ENCODE measurements around the gene APC2.

Gene APC2

GRCh38 chr19:1441677-1442438, 8.1 kb upstream of the APC2 start:
- H3K4me1 Mint-ChIP-seq: no peaks in the 10 kb centered on the region
- H3K9me3 Mint-ChIP-seq: no peaks in the 10 kb centered on the region
- peaks cover 32% of the 10 kb centered on the region for H3K36me3 Mint-ChIP-seq (ENCODE audit: low read depth)
- no peak for TF ChIP-seq CTCF (IDR thresholded peaks at IDR 0.05; ENCODE audit: unreplicated experiment in 3 of 3)
- no peak overlapping the region for H3K27ac Mint-ChIP-seq
- peaks cover 10% of the 10 kb centered on the region for H3K27me3 Mint-ChIP-seq (ENCODE audit: low read depth)
- peak overlapping the region; percentile 75 to 99 (median 98) for H3K4me3 Mint-ChIP-seq

GRCh38 chr19:1445185-1445931, 4.6 kb upstream of the APC2 start:
- Mint-ChIP-seq H3K9me3 (no peaks in the 10 kb centered on the region), H3K36me3 (ENCODE audit: low read depth) (peaks cover 26% of the 10 kb centered on the region), H3K27ac (no peak overlapping the region), H3K4me1 (peaks cover 5% of the 10 kb centered on the region), H3K4me3 (peak overlapping the region; percentile 52 to 71 (median 56)), H3K27me3 (ENCODE audit: low read depth) (peaks cover 41% of the 10 kb centered on the region)
- TF ChIP-seq CTCF (IDR thresholded peaks at IDR 0.05; ENCODE audit: unreplicated experiment in 3 of 3): peak; percentile 97

DNA sequence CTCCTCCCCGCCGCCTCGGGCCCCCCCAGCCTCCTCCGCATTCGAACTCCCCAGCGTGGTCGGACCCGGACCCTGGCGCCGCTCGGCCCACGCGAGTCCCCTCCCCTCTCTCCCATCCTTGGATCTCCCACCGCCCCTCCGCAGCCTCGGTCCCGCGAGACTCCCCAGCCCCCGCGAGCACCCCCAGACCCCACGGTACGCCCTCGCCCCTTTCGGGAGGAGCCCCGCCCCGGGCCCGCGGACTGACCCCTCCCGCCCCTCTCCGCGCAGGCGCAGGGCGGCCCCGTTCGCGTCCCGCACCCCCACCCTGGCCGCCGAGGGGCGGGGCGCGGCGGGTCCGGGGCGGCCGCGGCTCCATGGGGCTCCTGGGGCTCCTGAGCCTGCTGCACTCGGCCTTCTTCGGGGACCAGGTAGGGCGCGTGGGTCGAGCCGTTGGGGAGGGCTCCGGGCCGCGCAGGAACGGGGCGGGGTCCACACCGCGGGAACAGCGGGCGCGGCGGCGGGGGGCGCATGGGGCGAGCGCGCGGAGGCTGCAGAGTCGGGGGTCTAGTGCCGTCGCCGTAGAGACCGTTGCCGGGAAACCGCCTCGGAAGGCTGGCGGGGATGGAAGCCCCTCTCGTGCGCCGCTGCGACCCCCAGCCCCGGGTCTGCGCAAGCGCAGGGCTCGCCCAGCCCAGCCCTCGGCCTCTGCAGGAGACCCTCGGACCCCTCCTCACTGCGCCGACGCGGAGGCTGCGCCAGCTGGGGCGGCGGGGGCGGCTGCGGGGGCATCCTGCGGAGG, 3.8 kb upstream of the APC2 start:
- H3K9me3 Mint-ChIP-seq: no peaks in the 10 kb centered on the region
- peaks cover 18% of the 10 kb centered on the region for H3K36me3 Mint-ChIP-seq (ENCODE audit: low read depth)
- H3K4me1 Mint-ChIP-seq: peaks cover 11% of the 10 kb centered on the region
- no peak for TF ChIP-seq CTCF (IDR thresholded peaks at IDR 0.05; ENCODE audit: unreplicated experiment in 3 of 3)
- H3K4me3 Mint-ChIP-seq: peak overlapping the region in 1 of 3 experiments; percentile 47
- H3K27ac Mint-ChIP-seq: no peak overlapping the region
- H3K27me3 Mint-ChIP-seq (ENCODE audit: low read depth): peaks cover 49% of the 10 kb centered on the region

GRCh38 chr19:1446713-1447481, 3.0 kb upstream of the APC2 start:
- Mint-ChIP-seq H3K4me3 (peak overlapping the region; percentile 73 to 78 (median 76)), H3K27ac (no peak overlapping the region), H3K4me1 (peaks cover 11% of the 10 kb centered on the region), H3K27me3 (ENCODE audit: low read depth) (peaks cover 57% of the 10 kb centered on the region), H3K36me3 (ENCODE audit: low read depth) (peaks cover 10% of the 10 kb centered on the region), H3K9me3 (no peaks in the 10 kb centered on the region)
- no peak for TF ChIP-seq CTCF (IDR thresholded peaks at IDR 0.05; ENCODE audit: unreplicated experiment in 3 of 3)

DNA sequence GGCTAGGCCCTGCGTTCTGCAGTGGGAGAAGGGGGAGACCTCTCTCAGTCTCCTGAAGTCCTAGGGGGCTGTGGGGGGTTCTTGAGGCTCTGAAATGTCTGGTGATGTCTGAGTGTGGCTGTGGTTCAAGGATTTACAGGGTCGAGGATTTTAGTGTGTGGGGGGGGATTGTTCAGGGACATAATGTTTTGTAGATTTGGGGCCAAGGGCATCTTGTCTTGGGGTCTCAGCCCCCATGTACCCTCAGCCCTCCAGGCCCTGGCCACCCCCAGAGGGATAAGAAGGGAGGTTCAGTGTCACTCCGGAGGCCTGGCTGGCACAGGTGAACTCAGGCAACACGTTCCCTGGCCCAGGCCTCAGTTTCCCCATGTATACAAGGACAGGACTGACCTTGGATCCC, 2.4 kb upstream of the APC2 start:
- Mint-ChIP-seq H3K27ac (no peak overlapping the region), H3K36me3 (ENCODE audit: low read depth) (peaks cover 4% of the 10 kb centered on the region), H3K4me3 (peak overlapping the region; percentile 68 to 78 (median 70)), H3K27me3 (ENCODE audit: low read depth) (peaks cover 63% of the 10 kb centered on the region), H3K9me3 (no peaks in the 10 kb centered on the region), H3K4me1 (peaks cover 11% of the 10 kb centered on the region)
- TF ChIP-seq CTCF (IDR thresholded peaks at IDR 0.05; ENCODE audit: unreplicated experiment in 3 of 3): no peak

Data from nephron (organoid).